Epithelial cell of proximal tubule (primary cell): ENCODE results near the gene CD82. TPM values are rescaled to one million over a fixed set of nuclear protein-coding genes. Genes with fewer than 3 reads are reported as not detected.

Experiments used
- DNase-seq: peaks from one replicate; pipeline ENCODE4 v3.0.0-alpha.2; 2011; ENCODE audit warnings: low read depth
- H3K4me3 ChIP-seq: 2 replicates; pipeline ENCODE4 v1.5.1; 2011; ENCODE audit warnings: low read depth, mild to moderate bottlenecking, low read length
- total RNA-seq: library from RNA; depleted of rRNA; stranded (reverse); fragments of >200 nt; gene quantifications from 2 replicates; pipeline ENCODE4 v1.2.3, GENCODE V29; 2015
- TF ChIP-seq, protein P1 (sequence below): conservative IDR thresholded peaks from 2 replicates; pipeline ENCODE4 v1.5.1; 2012; ENCODE audit warnings: low read depth, mild to moderate bottlenecking, low read length

CD82 gene
- total RNA-seq, 1 donor from 2014 or later: 14.2 TPM

DNA sequence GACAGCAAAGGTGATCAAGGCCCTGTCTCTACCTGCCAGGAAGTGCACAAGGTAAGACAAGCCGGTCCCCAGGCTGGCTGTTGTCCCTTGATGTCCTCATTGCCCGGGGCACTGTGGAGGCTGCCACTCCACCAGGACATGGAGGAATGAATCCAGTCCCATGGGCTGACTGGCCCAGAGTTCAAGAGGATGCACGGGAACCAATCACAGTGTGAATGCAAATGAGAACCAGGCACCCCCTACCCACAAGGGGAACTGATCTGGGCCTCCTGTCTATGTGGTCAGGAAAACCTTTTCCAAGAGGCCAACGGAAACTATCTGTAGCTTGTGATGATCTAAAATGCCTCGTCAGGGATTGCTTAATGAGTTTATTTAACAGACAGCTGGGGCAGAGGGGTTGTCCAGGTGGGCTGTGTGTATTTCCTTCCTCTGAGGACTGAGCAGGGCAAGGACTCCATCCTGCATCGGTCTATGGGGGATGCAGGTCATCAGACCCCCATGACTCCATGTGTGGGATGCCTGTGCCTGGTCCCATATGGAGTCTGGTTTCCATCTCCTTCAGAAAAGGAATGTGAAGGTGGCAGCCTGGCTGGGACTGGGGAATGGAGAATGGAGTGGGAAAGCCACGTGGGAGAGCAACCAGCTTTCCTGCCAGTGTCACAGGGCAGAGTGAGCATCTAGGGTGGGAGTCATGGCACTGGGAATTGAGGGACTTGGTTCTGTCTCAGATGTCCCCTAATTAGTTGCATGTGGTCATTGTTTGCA, 60.5 kb downstream of the CD82 start:
- no peak overlapping the region for H3K4me3 ChIP-seq
- TF ChIP-seq, protein P1, sequence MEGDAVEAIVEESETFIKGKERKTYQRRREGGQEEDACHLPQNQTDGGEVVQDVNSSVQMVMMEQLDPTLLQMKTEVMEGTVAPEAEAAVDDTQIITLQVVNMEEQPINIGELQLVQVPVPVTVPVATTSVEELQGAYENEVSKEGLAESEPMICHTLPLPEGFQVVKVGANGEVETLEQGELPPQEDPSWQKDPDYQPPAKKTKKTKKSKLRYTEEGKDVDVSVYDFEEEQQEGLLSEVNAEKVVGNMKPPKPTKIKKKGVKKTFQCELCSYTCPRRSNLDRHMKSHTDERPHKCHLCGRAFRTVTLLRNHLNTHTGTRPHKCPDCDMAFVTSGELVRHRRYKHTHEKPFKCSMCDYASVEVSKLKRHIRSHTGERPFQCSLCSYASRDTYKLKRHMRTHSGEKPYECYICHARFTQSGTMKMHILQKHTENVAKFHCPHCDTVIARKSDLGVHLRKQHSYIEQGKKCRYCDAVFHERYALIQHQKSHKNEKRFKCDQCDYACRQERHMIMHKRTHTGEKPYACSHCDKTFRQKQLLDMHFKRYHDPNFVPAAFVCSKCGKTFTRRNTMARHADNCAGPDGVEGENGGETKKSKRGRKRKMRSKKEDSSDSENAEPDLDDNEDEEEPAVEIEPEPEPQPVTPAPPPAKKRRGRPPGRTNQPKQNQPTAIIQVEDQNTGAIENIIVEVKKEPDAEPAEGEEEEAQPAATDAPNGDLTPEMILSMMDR: no peak
- no peak for DNase-seq

DNA sequence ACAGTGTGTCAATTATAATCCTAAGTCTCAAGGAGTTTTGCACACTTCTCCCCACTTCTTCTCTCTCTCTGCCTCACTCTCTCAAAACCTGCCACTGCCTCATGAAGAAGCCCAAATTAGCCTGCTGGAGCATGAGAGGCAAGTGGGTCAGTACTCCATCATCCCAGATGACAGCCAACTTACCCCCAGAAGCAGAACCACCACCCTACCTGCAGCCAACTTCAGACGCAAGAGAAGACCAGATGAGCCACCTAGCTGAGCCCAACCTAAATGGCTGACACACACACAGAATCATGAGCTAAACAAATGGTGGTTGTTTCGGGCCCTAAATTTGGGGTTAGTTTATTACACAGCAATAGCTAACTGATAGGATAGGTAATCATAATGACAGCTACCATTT, 61.2 kb downstream of the CD82 start:
- no peak overlapping the region for H3K4me3 ChIP-seq
- DNase-seq: no peak
- TF ChIP-seq, protein P1: no peak

DNA sequence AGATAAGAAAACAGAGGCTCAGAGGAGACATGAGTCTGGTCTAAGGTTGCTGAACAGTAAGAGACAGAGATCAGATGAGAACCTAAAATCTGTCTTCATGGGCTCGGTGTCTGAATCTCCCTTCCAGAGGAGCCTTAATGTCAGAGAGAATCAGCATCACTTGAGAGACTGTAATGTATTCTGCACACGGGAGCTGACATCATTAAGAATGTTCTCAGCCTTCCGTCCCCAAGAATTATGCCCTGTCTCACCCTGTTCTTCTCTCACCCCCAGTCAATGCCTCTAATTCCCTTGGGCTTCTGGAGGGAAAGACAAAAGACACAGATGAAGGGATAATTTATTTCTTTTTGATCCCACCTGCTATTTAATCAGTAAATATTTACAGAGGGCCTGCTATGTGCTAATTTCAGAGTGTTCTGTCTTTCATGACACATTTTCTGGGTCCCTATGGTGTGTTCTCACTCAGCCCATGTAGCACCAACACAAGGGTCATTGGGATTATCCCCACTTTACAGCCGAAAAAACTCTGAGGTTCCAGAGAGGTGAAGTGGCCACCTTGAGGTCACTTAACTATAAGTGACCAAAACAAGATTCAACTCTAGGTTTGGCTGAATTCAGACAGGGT, 61.8 kb downstream of the CD82 start:
- no peak for DNase-seq
- no peak overlapping the region for H3K4me3 ChIP-seq
- TF ChIP-seq, protein P1: no peak

DNA sequence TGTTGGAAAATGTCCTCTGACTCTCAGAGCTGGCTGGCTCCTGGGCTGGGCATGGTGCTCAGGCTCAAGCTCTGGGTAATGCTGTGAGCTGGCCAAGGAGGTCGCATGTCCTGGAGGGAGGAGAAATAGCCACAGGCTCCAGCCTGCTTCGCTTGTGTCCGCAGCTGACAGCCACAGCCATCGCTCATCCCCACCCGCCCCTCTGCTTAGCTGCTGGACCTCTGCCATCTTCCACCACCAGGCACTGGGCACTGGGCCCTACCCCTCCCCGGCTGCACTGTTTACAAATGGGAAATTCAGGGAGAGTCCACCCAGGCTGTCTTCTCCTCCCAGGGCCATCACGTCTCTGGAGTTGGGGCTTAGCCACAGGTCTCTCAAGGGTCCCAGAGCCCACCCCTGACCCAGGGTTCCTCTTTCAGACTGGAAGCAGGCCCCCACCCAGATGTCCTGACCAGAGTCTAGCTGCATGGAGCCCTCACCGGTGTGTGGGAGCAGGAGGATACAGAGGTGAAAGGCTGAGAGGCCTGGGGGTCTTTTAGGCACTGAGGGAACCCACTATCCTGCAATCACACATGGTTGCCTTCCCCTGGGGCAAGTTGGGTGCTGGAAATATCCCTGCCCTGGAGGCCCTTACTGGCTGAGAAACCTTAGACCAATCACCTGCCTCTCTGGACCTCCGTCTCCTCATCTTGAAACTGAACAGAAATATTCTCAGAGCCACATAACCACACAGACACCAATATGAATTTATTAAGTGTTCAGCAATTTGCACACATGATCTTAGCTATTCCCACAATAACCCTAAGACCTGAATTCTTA, 62.7 kb downstream of the CD82 start:
- TF ChIP-seq, protein P1: no peak
- DNase-seq: no peak
- no peak overlapping the region for H3K4me3 ChIP-seq

DNA sequence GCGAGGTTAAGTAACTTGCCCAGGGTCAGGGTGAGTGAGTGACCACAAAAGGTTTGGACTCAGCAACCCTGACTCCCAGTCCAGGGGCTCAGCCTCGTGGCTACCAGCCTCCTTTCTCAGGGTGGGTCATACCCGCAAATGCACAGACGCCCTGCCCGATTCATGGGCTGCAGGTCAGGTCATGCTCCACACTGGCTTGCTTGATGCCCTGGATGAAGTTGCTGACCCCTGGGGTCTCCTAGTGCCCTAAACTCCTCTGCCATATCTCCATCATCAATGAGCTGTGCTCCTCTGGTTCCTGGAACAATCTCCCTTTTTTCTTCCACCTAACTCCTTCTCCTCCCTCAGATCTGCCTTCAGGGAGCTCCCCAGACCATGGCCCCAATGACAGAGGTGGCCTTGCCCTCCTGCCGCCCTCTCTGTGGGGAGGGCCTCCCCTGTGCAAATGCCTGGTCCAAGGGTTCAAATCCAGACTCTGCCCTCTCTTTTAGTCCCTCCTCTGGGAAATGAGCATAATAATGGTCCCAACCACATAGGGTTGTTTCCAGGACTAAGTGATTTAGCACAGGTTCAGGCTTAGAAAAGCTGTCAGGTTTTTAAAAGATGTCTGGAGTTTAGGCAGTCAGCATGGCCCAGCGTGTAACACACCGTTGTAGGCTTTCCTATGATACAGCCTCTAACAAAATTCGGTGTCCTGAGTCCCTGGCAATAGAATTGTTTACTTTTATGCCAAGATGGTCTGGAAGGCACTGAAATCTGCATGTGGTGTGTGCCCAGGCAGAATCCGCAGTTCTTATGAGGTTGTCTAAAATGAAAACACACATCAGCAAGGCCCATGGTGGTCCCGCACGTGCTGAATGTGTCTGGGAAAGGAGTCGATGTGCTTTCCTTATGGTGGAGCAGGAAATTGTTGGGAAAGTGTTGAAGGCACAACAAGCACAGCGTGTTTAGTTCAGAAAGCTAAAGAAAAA, 63.6 kb downstream of the CD82 start:
- TF ChIP-seq, protein P1: no peak
- H3K4me3 ChIP-seq: no peak overlapping the region
- DNase-seq: no peak

DNA sequence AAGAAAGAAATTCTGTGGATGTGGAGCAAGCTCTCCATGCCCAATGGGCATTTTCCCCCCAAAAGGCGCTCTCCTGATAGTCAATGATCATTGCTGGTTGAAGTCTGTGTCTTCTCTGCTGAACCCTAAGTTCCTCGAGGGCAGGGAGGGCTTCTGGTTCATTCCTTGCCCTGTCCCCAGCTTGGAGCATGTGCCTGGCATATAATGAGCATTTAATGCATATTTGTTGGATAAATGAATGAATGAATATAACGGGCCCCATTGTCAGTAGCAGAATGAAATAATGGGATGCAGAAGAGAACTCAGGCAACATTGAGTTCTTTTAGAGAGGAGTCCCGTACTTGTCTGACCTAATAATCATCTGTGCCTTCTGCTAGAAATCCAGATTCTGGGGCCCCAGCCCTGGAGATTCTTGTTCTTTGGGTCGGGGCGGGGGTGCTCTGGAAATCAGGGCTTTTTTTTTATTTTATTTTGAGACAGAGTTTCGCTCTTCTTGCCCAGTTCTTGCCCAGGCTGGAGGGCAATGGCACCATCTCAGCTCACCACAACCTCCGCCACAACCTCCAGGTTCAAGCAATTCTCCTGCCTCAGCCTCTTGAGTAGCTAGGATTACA, 64.4 kb downstream of the CD82 start:
- no peak for DNase-seq
- no peak overlapping the region for H3K4me3 ChIP-seq
- TF ChIP-seq, protein P1: no peak
